ENCODE results near the gene AP3B1. TPM values are rescaled to one million over a fixed set of nuclear protein-coding genes. Genes with fewer than 3 reads are reported as not detected.
A peak's percentile ranks its signal among the peaks of the same experiment; 100 is the strongest.

AP3B1 gene
- total RNA-seq, 1 donor from 2014 or later: 60.4 TPM

DNA sequence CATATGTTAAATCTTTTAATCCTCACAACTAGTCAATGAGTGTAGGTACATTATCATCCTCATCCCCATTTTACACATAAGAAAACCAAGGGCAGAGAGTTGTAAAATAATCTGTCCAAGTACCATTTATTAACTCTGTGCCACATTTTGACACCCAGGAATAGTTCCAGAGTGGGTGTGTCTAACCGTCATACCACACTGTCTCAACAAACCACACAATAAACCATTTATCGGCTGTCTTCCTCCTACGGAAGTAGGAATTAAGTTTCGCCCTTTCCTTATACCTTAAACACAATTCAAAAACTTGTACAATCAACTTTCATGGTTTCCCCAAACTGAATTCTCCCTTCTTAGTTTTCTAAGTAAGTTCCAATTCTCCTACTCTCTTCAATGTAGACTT lies 11.4 kb downstream of the AP3B1 start:
- DNase-seq (ENCODE audit: low spot score): no peak
- Mint-ChIP-seq H3K27ac (ENCODE audit: unreplicated experiment) (no peak overlapping the region), H3K27me3 (ENCODE audit: low read depth) (no peaks in the 10 kb centered on the region), H3K4me3 (ENCODE audit: unreplicated experiment) (no peak overlapping the region), H3K4me1 (ENCODE audit: low read depth) (peaks cover 34% of the 10 kb centered on the region), H3K36me3 (ENCODE audit: low read depth) (no peaks in the 10 kb centered on the region), H3K9me3 (ENCODE audit: low read depth) (no peaks in the 10 kb centered on the region)
- TF ChIP-seq, protein P1, sequence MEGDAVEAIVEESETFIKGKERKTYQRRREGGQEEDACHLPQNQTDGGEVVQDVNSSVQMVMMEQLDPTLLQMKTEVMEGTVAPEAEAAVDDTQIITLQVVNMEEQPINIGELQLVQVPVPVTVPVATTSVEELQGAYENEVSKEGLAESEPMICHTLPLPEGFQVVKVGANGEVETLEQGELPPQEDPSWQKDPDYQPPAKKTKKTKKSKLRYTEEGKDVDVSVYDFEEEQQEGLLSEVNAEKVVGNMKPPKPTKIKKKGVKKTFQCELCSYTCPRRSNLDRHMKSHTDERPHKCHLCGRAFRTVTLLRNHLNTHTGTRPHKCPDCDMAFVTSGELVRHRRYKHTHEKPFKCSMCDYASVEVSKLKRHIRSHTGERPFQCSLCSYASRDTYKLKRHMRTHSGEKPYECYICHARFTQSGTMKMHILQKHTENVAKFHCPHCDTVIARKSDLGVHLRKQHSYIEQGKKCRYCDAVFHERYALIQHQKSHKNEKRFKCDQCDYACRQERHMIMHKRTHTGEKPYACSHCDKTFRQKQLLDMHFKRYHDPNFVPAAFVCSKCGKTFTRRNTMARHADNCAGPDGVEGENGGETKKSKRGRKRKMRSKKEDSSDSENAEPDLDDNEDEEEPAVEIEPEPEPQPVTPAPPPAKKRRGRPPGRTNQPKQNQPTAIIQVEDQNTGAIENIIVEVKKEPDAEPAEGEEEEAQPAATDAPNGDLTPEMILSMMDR (IDR thresholded peaks at IDR 0.05): no peak

DNA sequence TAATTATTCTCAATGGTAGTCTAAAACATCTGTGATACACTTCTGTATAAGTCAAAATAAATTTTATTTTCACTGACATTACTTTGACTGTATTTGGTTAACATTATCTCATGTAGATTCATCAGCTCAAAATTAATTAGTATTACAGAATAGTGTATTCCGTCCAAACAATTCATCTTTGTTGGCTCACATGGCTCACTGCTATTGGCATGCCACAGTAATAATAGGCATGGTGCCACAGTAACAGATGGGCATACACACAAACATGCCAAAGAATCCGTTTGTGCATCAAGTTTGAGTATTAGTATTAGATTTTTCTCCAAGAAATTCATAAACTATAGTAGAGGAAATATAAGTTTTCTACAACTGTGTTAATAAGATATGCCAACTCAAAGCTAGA lies 14.2 kb downstream of the AP3B1 start:
- H3K4me3 Mint-ChIP-seq (ENCODE audit: unreplicated experiment): no peak overlapping the region
- H3K27me3 Mint-ChIP-seq (ENCODE audit: low read depth): no peaks in the 10 kb centered on the region
- TF ChIP-seq, protein P1 (IDR thresholded peaks at IDR 0.05): no peak
- DNase-seq (ENCODE audit: low spot score): no peak
- no peaks in the 10 kb centered on the region for H3K9me3 Mint-ChIP-seq (ENCODE audit: low read depth)
- H3K4me1 Mint-ChIP-seq (ENCODE audit: low read depth): peaks cover 12% of the 10 kb centered on the region
- no peak overlapping the region for H3K27ac Mint-ChIP-seq (ENCODE audit: unreplicated experiment)
- H3K36me3 Mint-ChIP-seq (ENCODE audit: low read depth): no peaks in the 10 kb centered on the region

DNA sequence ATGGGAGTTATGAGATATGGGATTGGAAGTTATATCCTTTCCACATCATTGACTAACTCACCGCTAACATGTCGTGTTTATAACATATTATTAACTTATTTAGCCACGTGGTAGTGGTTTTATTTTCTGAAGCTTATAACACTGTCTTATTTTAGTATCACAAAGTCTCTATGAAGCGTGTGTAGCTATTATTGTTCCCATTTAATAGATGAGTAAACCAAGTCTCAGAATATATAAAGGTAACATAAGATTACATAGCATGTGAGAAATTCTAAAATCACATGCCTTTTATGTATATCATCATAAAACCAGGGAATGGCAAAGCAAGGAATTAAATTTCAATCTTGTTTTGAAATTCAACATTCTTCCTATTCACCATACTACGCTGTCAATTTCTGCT lies 15.3 kb downstream of the AP3B1 start:
- H3K27ac Mint-ChIP-seq (ENCODE audit: unreplicated experiment): peak overlapping the region; percentile 55
- no peak for DNase-seq (ENCODE audit: low spot score)
- peaks cover 11% of the 10 kb centered on the region for H3K4me1 Mint-ChIP-seq (ENCODE audit: low read depth)
- TF ChIP-seq, protein P1 (IDR thresholded peaks at IDR 0.05): no peak
- no peaks in the 10 kb centered on the region for H3K9me3 Mint-ChIP-seq (ENCODE audit: low read depth)
- H3K36me3 Mint-ChIP-seq (ENCODE audit: low read depth): no peaks in the 10 kb centered on the region
- no peak overlapping the region for H3K4me3 Mint-ChIP-seq (ENCODE audit: unreplicated experiment)
- H3K27me3 Mint-ChIP-seq (ENCODE audit: low read depth): no peaks in the 10 kb centered on the region

DNA sequence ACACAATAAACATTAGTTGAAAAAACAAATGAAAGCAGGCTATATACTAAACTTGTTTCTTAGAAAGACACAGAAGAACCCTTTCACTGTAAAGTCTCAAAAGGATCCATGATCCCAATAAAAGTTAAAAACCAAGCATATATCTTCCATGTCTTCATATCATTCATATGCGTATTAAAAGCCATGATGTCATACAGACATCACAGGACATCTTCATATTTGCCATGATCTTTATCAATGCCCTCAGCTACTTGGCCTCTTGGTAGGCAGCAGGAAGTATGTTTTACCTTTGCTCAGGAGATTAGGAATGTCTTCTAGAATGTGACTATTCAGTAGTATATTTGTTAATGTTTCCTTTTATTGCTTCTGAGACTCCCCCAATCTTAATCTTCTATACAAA lies 16.8 kb downstream of the AP3B1 start:
- no peak overlapping the region for H3K4me3 Mint-ChIP-seq (ENCODE audit: unreplicated experiment)
- TF ChIP-seq, protein P1 (IDR thresholded peaks at IDR 0.05): no peak
- no peaks in the 10 kb centered on the region for H3K36me3 Mint-ChIP-seq (ENCODE audit: low read depth)
- H3K27ac Mint-ChIP-seq (ENCODE audit: unreplicated experiment): no peak overlapping the region
- H3K27me3 Mint-ChIP-seq (ENCODE audit: low read depth): no peaks in the 10 kb centered on the region
- H3K9me3 Mint-ChIP-seq (ENCODE audit: low read depth): no peaks in the 10 kb centered on the region
- no peak for DNase-seq (ENCODE audit: low spot score)
- peaks cover 19% of the 10 kb centered on the region for H3K4me1 Mint-ChIP-seq (ENCODE audit: low read depth)

DNA sequence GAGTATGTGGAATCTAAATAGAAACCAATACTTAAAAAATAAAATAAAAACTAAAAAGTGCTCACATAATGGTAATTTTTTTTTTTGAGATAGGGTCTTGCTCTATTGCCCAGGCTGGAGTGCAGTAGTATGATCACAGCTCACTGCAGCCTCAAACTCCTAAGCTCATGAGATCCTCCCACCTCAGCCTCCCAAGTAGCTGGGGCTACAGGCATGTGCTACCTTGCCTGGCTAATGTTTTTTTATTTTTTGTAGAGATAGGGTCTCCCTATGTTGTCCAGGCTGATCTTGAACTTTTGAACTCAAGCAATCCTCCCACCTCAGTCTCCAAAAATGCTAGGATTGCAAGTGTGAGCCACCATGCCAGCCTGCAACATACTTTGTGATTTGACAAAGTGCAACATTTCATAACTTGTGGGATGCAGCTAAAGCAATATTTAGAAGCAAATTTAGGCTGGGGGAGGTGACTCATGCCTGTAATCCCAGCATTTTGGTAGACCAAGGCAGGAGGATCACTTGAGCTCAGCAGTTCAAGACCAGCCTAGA lies 18.4 kb downstream of the AP3B1 start:
- Mint-ChIP-seq H3K27ac (ENCODE audit: unreplicated experiment) (no peak overlapping the region), H3K4me1 (ENCODE audit: low read depth) (peaks cover 25% of the 10 kb centered on the region), H3K4me3 (ENCODE audit: unreplicated experiment) (no peak overlapping the region), H3K36me3 (ENCODE audit: low read depth) (no peaks in the 10 kb centered on the region), H3K9me3 (ENCODE audit: low read depth) (no peaks in the 10 kb centered on the region), H3K27me3 (ENCODE audit: low read depth) (no peaks in the 10 kb centered on the region)
- TF ChIP-seq, protein P1 (IDR thresholded peaks at IDR 0.05): no peak
- no peak for DNase-seq (ENCODE audit: low spot score)
